Measurements from ENCODE around the gene CADM1. TPM values are rescaled to one million over a fixed set of nuclear protein-coding genes. Genes with fewer than 3 reads are reported as not detected.

Gene CADM1
- total and polyA plus RNA-seq, 9 of the 15 experiments (the other 6 are each of a cell fraction or from before 2014, with no cell fraction given): 0.42 TPM; not detected in 8

- intact Hi-C loops (cut with micrococcal nuclease): no loop called here
- no TSS peak for BruUV-seq (replicated peaks)
Measured at GRCh38 chr11:115298300-115299012, 205.8 kb downstream of the CADM1 start.

More at GRCh38 chr11:115298300-115299012, 205.8 kb downstream of the CADM1 start:
- DNase-seq (ENCODE audit: extremely low read depth in 1 of 4, low spot score in 3 of 4) (no peak), FAIRE-seq (no peak), ATAC-seq (no peak)
- H3K36me3 ChIP-seq (ENCODE audit: control insufficient read depth, insufficient read depth, low read length): no peaks in the 10 kb centered on the region
- no peak overlapping the region for H3K4me3 ChIP-seq
- H4K20me1 ChIP-seq (replicated peaks; ENCODE audit: control insufficient read depth, insufficient read depth, low read length): no peaks in the 10 kb centered on the region
- ChIA-PET CTCF (ENCODE audit: low intra/inter-chr PET ratio) (no interaction called here), POLR2A (no interaction called here)
- no peaks in the 10 kb centered on the region for H3K79me2 ChIP-seq (ENCODE audit: control insufficient read depth, insufficient read depth, low read length)
- no peak overlapping the region for H3K4me2 ChIP-seq (ENCODE audit: insufficient read depth, low read length)
- no peak overlapping the region for H3K9ac ChIP-seq (ENCODE audit: insufficient read depth in 1 of 2, low read depth in 2 of 2, low read length in 2 of 2)
- no peaks in the 10 kb centered on the region for H3K4me1 ChIP-seq (replicated peaks in 1 of 2; ENCODE audit: control insufficient read depth in 2 of 2, insufficient read depth in 2 of 2, low read length in 2 of 2)
- H2AFZ ChIP-seq (ENCODE audit: low read depth, low read length): no peak overlapping the region
- H3K27ac ChIP-seq (ENCODE audit: extremely low read depth, low read depth, low read length): no peak overlapping the region
- H3K9me1 ChIP-seq (ENCODE audit: control insufficient read depth, insufficient read depth, low read length): no peaks in the 10 kb centered on the region
- WGBS (ENCODE audit: insufficient coverage, low coverage, missing lambda C conversion rate): 3% methylated on average over 8 of the region's 8 CpGs
- in situ Hi-C loops (cut with MboI): no loop called here
- no peaks in the 10 kb centered on the region for H3K9me3 ChIP-seq (replicated peaks; ENCODE audit: control insufficient read depth, insufficient read depth, low read depth, low read length)
- TF ChIP-seq TFE3 (CRISPR knock-in tag; IDR thresholded peaks at IDR 0.05) (0 out of 2 replicates have a peak, but pooled peaks have one; percentile 11), ZNF655 (CRISPR knock-in tag; IDR thresholded peaks at IDR 0.05) (no peak), GMEB1 (CRISPR knock-in tag; IDR thresholded peaks at IDR 0.05) (no peak)
- no peaks in the 10 kb centered on the region for H3K27me3 ChIP-seq (ENCODE audit: control insufficient read depth in 2 of 2, insufficient read depth in 2 of 2, low read length in 2 of 2)

All from K562 (cell line).